B cell (primary cell): Measurements from ENCODE around the gene MYO1E. TPM values are rescaled to one million over a fixed set of nuclear protein-coding genes. Genes with fewer than 3 reads are reported as not detected.

Source experiments
- ATAC-seq: fragments of 200-7000 bp; cut with Tn5 transposase; one replicate; pipeline ENCODE4 v1.10.0; 2021; ENCODE audit warnings: low read depth, mild to moderate bottlenecking, moderate number of reproducible peaks, moderate library complexity
- CTCF ChIA-PET: fragments of 350-600 bp; sonication (Branson Sonifier 250); formaldehyde crosslinking; loops from one replicate; lab custom pipeline; 2021; ENCODE audit warnings: antibody characterized with exemption, inconsistent platforms; lab: Charles Lee
- POLR2A ChIA-PET: fragments of 350-600 bp; sonication (Branson Sonifier 250); formaldehyde crosslinking; loops from one replicate; lab custom pipeline; 2021; ENCODE audit warnings: antibody characterized with exemption; lab: Charles Lee
- DNase-seq: peaks from one replicate; pipeline ENCODE4 v3.0.0; 2013
- H2AFZ ChIP-seq: 2 replicates; pipeline ENCODE4 v1.6.1; 2012; ENCODE audit warnings: mild to moderate bottlenecking, low read depth, low read length; ENCODE audit not compliant: insufficient read depth, poor library complexity, severe bottlenecking
- H3K27ac ChIP-seq, 2 donors: 1 replicate in 1 of 2; 2 replicates in 1 of 2; pipeline ENCODE4 v1.5.1; 2012 to 2013; ENCODE audit warnings: low read length in 2 of 2, mild to moderate bottlenecking in 2 of 2, moderate library complexity in 1 of 2
- H3K27me3 ChIP-seq, 4 experiments: fragments of 200-600 bp in 1 of 4; sonication (generic) in 1 of 4; replicated peaks in 1 of 4; 1 replicate in 2 of 4; 2 replicates in 2 of 4; pipeline versions ENCODE4 v1.6.1 to v1.7.0; 2013 to 2016; ENCODE audit warnings: low read length in 3 of 4, mild to moderate bottlenecking in 2 of 4, mixed read lengths in 1 of 4, moderate library complexity in 1 of 4; ENCODE audit not compliant: insufficient read depth in 4 of 4, control insufficient read depth in 3 of 4; ENCODE audit errors: control extremely low read depth in 1 of 4
- H3K36me3 ChIP-seq, 2 experiments: replicated peaks in 1 of 2; 1 replicate in 1 of 2; 2 replicates in 1 of 2; pipeline versions ENCODE4 v1.6.1 to v1.7.1; 2013; ENCODE audit warnings: low read length in 1 of 2; ENCODE audit not compliant: insufficient read depth in 2 of 2, control insufficient read depth in 1 of 2; ENCODE audit errors: control extremely low read depth in 1 of 2, extremely low read depth in 1 of 2
- H3K4me1 ChIP-seq, 2 donors: fragments of 200-600 bp in 1 of 2; sonication (generic) in 1 of 2; 1 replicate in 1 of 2; 2 replicates in 1 of 2; pipeline versions ENCODE4 v1.5.1 to v1.6.1; 2013 to 2017; ENCODE audit warnings: low read length in 2 of 2; ENCODE audit not compliant: control insufficient read depth in 2 of 2, insufficient read depth in 2 of 2
- H3K4me2 ChIP-seq: replicated peaks from 2 replicates; pipeline ENCODE3; 2012; ENCODE audit warnings: mild to moderate bottlenecking, low read depth, low read length; ENCODE audit not compliant: poor library complexity, severe bottlenecking
- H3K4me3 ChIP-seq, 5 experiments: fragments of 200-600 bp in 1 of 5; sonication (generic) in 1 of 5; 1 replicate in 3 of 5; 2 replicates in 2 of 5; pipeline versions ENCODE4 v1.5.1 to v1.7.0; 2011 to 2016; ENCODE audit warnings: low read length in 4 of 5, mild to moderate bottlenecking in 4 of 5, low read depth in 2 of 5, control low read depth in 1 of 5, moderate library complexity in 1 of 5; ENCODE audit not compliant: insufficient read depth in 1 of 5; ENCODE audit errors: control extremely low read depth in 1 of 5, extremely low read depth in 1 of 5
- H3K79me2 ChIP-seq: fragments of 200-600 bp; sonication (generic); one replicate; pipeline ENCODE4 v1.6.0; 2016; ENCODE audit warnings: low read length; ENCODE audit not compliant: control insufficient read depth, insufficient read depth
- H3K9ac ChIP-seq: fragments of 200-600 bp; sonication (generic); 2 replicates; pipeline ENCODE4 v1.6.1; 2017; ENCODE audit warnings: mild to moderate bottlenecking, low read length, moderate library complexity
- H3K9me3 ChIP-seq, 3 donors: one replicate each; pipeline versions ENCODE4 v1.6.1 to v1.7.1; 2013; ENCODE audit warnings: low read length in 2 of 3; ENCODE audit not compliant: control insufficient read depth in 2 of 3, insufficient read depth in 1 of 3; ENCODE audit errors: control extremely low read depth in 1 of 3
- H4K20me1 ChIP-seq: 2 replicates; pipeline ENCODE4 v1.6.0; 2012; ENCODE audit warnings: mild to moderate bottlenecking, low read length; ENCODE audit not compliant: insufficient read depth, control insufficient read depth, poor library complexity, severe bottlenecking
- H3K27ac Mint-ChIP-seq: one replicate; pipeline ENCODE4 v1.8.0; 2021; ENCODE audit warnings: mixed read lengths
- H3K27me3 Mint-ChIP-seq: one replicate; pipeline ENCODE4 v1.8.0; 2021; ENCODE audit warnings: mixed read lengths
- H3K4me1 Mint-ChIP-seq: one replicate; pipeline ENCODE4 v1.8.0; 2021; ENCODE audit warnings: mixed read lengths
- H3K4me3 Mint-ChIP-seq: one replicate; pipeline ENCODE4 v1.8.0; 2021; ENCODE audit warnings: mixed read lengths
- H3K9me3 Mint-ChIP-seq: one replicate; pipeline ENCODE4 v1.8.0; 2022; ENCODE audit warnings: mixed read lengths; ENCODE audit not compliant: insufficient read depth
- EZH2 ChIP-seq: IDR thresholded peaks from 2 replicates; pipeline ENCODE4 v1.6.1; 2012; ENCODE audit warnings: borderline replicate concordance, low read depth, mild to moderate bottlenecking, moderate library complexity, low read length; ENCODE audit not compliant: insufficient read depth, poor library complexity, severe bottlenecking
- WGBS: methylation state at CpG from one replicate; pipeline ENCODE4 v1.1.5; 2013; ENCODE audit warnings: missing lambda C conversion rate; ENCODE audit not compliant: insufficient coverage; 5-methylcytosine and 5-hydroxymethylcytosine counted together
- intact Hi-C: fragments of 100-400 bp; cut with micrococcal nuclease; formaldehyde crosslinking; loops from one replicate; pipeline ENCODE4 v1.10.0; 2022
- polyA plus RNA-seq: library from polyadenylated mRNA; depleted of rRNA; stranded (reverse); fragments of >200 nt; gene quantifications from 2 replicates; pipeline ENCODE4 v1.2.3, GENCODE V29; 2012
- total RNA-seq, 2 donors: library from RNA; stranded (reverse); fragments of 120-200 nt in 1 of 2; gene quantifications; 1 replicate in 1 of 2; 2 replicates in 1 of 2; pipeline versions ENCODE4 v1.2.3 to v1.2.4, GENCODE V29; 2013 to 2022
- TF ChIP-seq, protein P1 (sequence below): fragments of 200-600 bp; IDR thresholded peaks from one replicate; pipeline ENCODE4 v1.8.0; 2022; ENCODE audit warnings: antibody characterized with exemption, mild to moderate bottlenecking

Gene MYO1E
- total and polyA plus RNA-seq, 2 donors (not counting 1 experiment from before 2014, with no cell fraction given), result 11.9 to 100.0 TPM

DNA sequence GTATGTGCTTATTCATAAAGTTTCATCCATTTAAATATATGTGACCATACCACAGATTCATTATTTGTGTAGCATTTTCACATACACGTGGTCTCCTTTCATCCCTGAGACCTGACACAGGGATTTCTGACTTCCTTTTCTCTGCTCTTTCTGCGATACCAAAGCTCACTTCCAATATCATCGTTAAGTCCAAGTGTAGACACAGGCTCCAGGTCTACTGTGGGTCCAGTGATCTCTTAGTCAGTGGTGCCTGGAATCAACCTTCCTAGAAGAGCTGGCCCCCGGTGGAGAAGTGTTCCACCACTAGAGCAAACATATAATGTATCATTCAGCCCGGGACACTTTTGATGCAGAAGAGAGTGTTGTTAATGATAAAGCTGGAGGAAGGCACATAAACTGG is 93.6 kb downstream of the MYO1E start:
- H3K27ac Mint-ChIP-seq, result no peak overlapping the region
- Histone ChIP-seq H3K4me2 (no peak overlapping the region), H3K27me3 (no peaks in the 10 kb centered on the region), H3K4me3 (no peak overlapping the region), H3K27ac (no peak overlapping the region), H3K36me3 (no peaks in the 10 kb centered on the region), H3K4me1 (peaks cover 5% of the 10 kb centered on the region in 2 donors), H2AFZ (no peak overlapping the region), H3K9me3 (no peaks in the 10 kb centered on the region), H3K9ac (no peak overlapping the region), H3K79me2 (peaks cover 97% of the 10 kb centered on the region), H4K20me1 (peaks cover 39% of the 10 kb centered on the region)
- H3K4me3 Mint-ChIP-seq, result no peak overlapping the region
- WGBS, result 90% methylated on average over 3 of the region's 5 CpGs
- intact Hi-C loops, result no loop called here
- peaks cover 40% of the 10 kb centered on the region for H3K4me1 Mint-ChIP-seq
- DNase-seq, result no peak
- ChIA-PET CTCF (interaction anchor here (3.0 kb wide), 1 partner anchor 32 kb away, joined by 7 read pairs; no protein-coding TSS in a partner anchor), POLR2A (no interaction called here)
- H3K9me3 Mint-ChIP-seq, result no peaks in the 10 kb centered on the region
- no peaks in the 10 kb centered on the region for H3K27me3 Mint-ChIP-seq
- TF ChIP-seq, protein P1, sequence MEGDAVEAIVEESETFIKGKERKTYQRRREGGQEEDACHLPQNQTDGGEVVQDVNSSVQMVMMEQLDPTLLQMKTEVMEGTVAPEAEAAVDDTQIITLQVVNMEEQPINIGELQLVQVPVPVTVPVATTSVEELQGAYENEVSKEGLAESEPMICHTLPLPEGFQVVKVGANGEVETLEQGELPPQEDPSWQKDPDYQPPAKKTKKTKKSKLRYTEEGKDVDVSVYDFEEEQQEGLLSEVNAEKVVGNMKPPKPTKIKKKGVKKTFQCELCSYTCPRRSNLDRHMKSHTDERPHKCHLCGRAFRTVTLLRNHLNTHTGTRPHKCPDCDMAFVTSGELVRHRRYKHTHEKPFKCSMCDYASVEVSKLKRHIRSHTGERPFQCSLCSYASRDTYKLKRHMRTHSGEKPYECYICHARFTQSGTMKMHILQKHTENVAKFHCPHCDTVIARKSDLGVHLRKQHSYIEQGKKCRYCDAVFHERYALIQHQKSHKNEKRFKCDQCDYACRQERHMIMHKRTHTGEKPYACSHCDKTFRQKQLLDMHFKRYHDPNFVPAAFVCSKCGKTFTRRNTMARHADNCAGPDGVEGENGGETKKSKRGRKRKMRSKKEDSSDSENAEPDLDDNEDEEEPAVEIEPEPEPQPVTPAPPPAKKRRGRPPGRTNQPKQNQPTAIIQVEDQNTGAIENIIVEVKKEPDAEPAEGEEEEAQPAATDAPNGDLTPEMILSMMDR, result no peak
- no peak for TF ChIP-seq EZH2
- ATAC-seq, result no peak

DNA sequence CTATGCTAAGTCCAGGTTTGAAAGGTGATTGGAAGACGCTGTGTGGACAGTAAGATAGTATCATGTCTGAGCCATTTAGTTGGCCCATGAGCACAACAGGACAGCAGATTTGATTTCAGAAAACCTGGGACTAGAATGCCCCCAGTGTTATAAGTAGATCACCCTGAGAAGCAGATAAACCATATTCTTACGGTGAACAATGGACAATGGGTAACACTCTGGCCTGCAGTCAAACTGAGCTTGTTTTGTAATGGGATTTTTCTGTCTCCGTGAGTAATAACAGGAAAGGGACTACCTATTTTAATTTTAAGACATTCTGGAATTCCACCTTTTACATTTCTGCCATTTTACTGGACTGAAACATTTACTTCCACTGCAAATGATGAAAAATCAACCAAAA is 94.6 kb downstream of the MYO1E start:
- no peak overlapping the region for H3K4me3 Mint-ChIP-seq
- TF ChIP-seq EZH2, result no peak

More for the DNA sequence above, 94.6 kb downstream of the MYO1E start:
- WGBS, result 85% methylated on average over 2 of the region's 3 CpGs
- Histone ChIP-seq H3K36me3 (no peaks in the 10 kb centered on the region), H4K20me1 (peaks cover 34% of the 10 kb centered on the region), H2AFZ (no peak overlapping the region), H3K9ac (no peak overlapping the region), H3K4me1 (peaks cover 6% of the 10 kb centered on the region in 2 donors), H3K4me2 (no peak overlapping the region), H3K9me3 (no peaks in the 10 kb centered on the region), H3K79me2 (peaks cover 92% of the 10 kb centered on the region), H3K4me3 (no peak overlapping the region), H3K27ac (no peak overlapping the region), H3K27me3 (no peaks in the 10 kb centered on the region)
- H3K27ac Mint-ChIP-seq, result no peak overlapping the region
- no peaks in the 10 kb centered on the region for H3K9me3 Mint-ChIP-seq
- CTCF ChIA-PET, result interaction anchor here (1.3 to 3.0 kb wide), 2 partner anchors 31 to 250 kb away, joined by 4 to 7 read pairs; no protein-coding TSS in a partner anchor
- intact Hi-C loops, result no loop called here
- DNase-seq, result no peak
- POLR2A ChIA-PET, result no interaction called here
- no peaks in the 10 kb centered on the region for H3K27me3 Mint-ChIP-seq
- no peak for ATAC-seq
- H3K4me1 Mint-ChIP-seq, result peaks cover 43% of the 10 kb centered on the region
